ENCODE results near the gene USH2A.

Gene USH2A

DNA sequence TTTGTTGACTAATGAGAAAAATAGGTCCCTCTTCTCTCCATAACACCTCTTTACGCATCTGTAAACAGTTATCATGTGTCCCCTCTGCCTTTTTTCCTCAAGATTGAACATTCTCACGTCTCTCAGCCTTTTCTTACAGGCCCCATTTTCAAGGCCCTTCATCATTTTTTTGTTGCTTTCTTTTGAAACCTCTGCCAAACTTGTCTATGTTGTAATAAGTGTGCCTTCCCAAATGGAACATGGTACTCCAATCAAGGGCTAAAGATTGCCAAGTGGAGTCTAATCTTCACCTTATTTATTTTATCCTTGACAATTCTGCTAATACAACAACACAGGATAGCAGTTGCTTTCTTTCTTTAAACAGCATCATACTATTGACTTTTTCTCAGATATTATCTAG is 280.3 kb downstream of the USH2A start:
- no peak for DNase-seq (ENCODE audit: low read depth in 2 of 2)

DNA sequence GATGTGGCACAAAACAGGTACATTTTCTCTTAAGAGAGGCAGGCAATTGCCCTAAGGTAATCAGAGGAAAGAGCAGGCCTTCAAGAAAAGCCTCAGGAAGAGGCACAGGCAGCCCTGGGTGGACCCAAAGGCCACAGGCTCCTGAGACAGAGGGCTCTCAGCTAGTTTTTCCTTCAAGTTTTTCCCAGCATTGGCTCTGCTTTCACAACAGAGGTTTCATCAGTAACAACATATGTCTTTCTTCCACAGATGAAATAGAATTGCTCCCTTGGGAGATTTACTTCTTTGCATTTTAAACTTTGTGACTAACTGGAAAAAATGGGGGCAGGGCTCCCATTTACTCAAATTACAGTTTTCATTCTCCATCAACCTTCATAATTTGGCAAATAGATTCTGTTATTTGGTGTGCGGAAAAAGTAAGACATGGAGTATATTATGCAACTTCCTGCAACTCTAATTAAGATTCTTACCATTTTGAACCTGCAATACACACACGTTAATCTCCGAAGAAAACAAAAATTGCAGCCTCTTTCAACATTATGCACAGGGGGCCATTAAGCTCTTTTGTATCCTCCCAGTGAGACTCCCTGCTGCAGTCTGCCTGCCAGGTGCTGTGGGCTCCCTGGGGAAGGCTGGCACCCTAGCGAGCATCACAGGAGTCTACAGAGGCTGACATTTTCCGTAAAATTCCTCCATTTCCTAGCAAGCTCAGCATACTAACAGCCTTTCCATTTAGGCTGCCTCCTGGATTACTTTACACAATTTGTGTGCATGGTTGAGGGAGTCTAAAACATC is 282.3 kb downstream of the USH2A start:
- peak; percentile 80 to 84 for DNase-seq (ENCODE audit: low read depth in 2 of 2)

DNA sequence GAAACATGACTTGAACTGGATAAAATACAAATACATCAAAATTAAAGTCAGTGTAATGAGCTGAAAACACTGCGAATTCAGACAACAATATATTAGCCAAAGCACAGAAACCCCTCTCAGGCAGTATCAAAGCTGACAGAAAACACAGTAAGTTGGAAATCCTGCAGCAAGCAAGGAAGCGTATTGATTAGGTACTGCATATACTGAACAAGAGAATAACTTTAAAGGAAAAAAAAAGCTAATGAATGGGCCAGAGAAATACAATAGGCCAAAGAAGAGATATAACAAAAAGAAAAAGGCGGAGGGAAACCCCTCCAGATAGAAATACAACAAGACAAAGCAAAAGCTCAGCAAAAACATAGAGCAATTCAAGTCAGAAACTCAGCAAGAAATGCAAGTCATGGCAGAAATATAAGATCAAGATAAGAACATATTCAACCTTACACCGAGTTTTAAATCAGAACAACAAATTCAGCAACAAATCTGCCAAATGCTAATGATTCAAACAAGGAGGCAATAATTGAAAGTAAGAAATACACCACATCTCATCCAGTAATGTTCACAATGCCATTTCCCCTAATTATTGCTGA is 299.0 kb downstream of the USH2A start:
- no peak for DNase-seq (ENCODE audit: low read depth in 2 of 2)

DNA sequence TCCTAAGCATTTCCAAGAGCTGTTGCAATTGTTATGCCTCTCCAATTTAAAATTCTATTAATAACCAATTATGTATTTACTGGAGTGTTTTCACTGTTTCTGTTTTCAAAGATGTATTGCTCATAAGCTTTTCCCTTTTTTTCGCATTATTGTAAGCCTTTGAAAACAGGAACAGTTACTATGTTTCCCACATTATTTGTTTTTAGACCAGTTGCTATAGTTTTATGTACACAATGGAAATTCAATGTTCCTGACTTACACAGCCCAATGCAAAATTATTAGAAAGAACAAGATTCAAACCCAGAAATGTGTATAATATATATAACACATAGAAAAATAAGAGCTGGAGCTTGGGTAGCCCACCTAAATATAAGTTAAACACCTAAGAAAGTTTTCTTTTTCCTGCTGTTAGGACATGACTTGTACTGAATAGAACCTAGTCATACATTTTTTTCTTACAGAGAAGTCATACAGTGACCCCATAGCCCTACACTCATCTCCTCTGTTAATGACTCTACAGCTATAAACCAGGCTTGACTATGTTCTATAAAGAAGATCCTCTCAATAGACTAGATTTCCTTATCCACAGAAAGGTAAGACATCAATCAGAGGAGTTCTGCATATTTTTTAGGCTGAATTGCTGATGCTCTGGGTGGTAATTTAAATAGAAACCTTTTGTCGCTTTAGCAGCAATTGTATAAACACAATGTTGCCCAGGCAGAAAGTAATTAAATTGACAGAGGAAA is 299.6 kb downstream of the USH2A start:
- DNase-seq (ENCODE audit: low read depth in 2 of 2): no peak

DNA sequence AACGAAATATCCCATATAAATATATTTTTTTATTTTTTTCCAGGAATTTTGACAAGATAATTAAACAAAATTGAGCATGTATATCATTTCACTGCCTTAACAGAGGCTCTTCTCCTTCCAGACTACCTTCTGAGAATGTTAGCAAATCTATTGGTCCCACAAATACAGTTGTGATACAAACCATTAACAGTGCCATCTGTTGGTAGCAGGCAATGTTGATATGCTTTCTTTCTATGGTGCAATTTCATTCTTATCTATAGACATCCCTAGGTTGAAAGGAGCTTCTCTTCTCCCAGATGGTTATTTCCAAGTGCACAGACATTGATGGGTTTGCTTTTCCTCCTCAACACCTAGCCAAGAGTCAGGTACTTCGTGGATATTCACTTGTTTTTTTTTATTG is 303.6 kb downstream of the USH2A start:
- no peak for DNase-seq (ENCODE audit: low read depth in 2 of 2)

DNA sequence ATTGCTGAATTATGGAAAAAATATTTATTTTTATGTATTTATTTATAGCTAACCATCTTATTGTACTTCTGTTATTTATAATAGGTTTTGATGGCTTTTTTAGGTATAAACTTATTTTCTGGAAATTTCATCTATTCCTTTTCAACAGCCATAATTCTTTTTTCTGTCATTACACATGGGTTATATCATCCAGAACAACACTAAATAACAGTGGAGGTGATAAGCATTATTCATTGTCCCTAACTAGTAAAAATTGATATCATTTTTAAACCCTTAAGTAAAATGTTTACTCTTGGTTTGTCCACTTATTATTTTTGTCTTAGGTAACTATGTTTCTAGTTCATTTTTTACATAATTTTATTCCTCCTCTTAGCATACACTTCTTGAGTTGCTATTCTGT is 309.1 kb downstream of the USH2A start:
- no peak for DNase-seq (ENCODE audit: low read depth in 2 of 2)

DNA sequence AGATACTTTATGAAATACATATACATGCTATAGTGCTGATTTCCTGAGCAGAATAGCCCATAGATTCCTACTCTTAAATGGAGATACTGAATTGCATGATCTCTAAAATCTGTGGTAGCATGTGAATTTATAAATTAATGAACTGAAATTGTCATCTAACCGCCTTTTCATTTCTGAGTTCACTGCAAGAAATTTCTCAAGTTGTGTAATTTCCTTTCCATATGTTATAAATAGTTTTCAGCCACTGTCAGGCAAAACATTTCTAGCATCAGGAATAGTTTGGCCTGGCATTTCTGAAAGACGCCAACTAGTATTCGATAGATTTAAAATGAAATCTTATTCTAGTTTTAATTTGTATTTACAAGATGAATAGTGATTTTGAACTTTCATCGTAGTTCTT is 310.1 kb downstream of the USH2A start:
- DNase-seq (ENCODE audit: low read depth in 2 of 2): peak; percentile 40 to 41

DNA sequence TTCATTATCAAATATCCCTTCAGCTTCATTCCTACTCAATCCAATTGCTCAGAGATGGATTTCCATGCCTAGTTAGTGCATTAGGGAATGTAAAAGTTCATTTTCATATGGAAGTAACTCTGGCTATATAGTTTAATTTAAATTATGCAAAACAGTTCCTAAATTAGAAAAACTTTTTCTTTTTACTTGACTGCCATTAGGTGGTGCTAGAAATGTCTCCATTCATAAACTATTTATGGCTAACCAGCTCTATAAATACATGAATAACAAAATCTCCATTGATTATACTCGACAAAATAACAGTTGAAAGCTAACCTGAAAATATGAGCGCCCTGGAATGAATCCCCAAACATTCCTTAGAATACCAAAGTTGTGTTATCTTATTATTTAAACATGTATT is 311.4 kb downstream of the USH2A start:
- DNase-seq (ENCODE audit: low read depth in 2 of 2): no peak

DNA sequence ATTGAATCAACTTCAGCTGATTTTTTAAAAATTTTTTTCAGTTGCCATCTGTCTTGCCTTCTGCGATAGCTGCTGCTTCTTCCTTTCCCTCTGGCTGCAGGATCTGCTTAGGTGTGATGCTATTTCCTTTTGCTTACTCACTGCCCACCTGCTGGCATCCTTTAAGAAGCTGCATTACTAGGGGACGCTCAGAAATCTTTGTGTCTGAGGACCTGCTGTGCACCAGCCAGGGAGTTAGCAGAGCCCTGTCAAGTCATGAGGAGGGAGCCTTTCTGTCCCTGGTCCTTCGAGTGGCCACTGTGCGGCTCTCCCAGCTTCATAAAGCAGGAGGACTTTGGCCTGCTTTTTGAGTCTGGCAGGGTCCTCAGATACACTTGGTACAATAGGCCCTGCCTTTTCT is 327.8 kb downstream of the USH2A start:
- DNase-seq (ENCODE audit: low read depth in 2 of 2): no peak

DNA sequence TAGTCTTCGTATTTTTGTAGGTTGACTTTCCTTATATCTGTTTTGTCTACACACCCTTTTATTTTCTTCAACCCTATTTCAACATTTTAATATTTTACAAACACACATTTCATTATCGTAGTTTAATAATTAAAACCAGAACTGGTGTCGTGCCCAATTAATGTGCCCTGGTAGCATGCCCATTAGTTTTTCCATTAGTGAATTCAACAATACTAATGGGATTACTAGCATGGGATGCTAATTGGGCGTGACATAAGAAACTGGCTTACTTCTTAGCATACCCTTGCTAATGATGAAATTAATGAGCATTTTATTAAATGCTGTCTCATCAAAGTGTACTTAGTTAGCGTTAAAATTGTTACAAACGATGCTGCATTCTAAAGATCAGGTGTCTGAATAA is 332.7 kb downstream of the USH2A start:
- DNase-seq (ENCODE audit: low read depth in 2 of 2): no peak

DNA sequence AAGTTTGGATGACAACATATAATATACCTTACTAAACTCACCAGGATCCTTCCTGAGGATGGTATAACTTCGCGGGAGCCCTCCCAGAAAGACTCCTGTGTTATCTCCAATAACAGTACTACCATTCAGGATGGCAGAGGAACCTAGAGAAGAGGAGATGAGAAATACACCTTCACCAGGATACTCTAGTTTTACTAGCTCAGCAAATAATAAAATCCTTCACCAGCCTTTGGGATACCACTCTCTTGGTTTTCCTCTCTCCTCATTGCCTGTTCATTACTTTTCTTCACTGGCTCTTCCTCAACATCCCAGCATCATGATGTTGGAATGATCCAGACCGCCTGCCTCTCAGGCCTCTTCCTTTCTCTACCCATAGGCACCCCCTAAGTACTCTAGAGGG is 336.6 kb downstream of the USH2A start:
- no peak for DNase-seq (ENCODE audit: low read depth in 2 of 2)

DNA sequence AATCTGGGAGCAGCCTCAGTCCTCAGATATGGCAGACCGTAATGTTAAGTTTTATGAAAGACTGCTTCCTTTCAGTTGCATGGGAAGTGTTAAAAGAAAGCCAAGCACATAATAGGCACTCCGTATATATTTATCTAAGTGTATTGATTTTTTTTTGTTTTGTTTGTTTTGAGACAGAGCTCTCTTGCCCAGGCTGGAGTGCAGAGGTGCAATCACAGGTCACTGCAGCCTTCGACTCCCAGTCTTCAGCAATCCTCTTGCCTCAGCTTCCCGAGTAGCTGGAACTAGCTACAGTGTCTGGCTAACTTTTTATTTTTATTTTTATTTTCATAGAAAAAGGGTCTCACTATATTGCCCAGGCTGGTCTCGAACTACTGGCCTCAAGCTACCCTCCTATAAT is 341.8 kb downstream of the USH2A start:
- no peak for DNase-seq (ENCODE audit: low read depth in 2 of 2)

DNA sequence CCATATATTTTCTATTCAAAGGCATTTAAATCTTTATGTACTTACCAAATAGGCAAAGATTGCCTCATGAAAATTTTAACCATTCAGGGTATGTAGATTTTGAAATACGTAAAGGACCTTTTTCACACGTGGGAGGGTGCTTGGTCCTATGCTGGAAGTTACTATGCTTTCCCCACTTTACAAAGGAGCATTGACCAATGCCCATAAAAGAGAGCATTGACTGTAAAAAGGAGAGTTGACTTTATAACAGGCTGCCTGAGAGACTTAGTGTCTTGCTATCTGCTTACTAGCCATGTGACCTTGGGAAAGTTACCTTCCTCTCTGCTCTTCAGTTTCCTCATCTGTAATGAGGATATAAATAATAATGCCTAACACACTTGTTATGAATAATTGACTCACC is 346.5 kb downstream of the USH2A start:
- DNase-seq (ENCODE audit: low read depth in 2 of 2): no peak

DNA sequence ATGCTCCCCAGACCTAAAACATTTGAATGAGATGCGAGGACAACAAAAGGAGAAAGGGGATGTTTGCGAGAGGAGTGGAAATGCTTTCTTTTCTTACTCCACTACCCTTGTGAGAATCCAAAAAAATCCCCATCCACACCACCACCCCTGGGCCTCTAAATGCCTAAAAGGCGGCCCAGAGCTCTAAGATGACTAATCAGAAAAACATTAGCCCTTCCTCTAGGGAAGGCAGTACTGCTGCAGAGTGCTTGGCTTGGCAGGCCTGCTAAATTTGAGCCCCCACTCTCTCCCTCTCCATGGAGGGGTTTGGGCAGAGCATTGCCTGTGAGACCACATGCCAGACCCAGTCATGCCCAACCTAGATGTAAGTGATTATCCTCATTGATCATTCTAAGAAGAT is 347.9 kb downstream of the USH2A start:
- DNase-seq (ENCODE audit: low read depth in 2 of 2): peak; percentile 20 to 27

DNA sequence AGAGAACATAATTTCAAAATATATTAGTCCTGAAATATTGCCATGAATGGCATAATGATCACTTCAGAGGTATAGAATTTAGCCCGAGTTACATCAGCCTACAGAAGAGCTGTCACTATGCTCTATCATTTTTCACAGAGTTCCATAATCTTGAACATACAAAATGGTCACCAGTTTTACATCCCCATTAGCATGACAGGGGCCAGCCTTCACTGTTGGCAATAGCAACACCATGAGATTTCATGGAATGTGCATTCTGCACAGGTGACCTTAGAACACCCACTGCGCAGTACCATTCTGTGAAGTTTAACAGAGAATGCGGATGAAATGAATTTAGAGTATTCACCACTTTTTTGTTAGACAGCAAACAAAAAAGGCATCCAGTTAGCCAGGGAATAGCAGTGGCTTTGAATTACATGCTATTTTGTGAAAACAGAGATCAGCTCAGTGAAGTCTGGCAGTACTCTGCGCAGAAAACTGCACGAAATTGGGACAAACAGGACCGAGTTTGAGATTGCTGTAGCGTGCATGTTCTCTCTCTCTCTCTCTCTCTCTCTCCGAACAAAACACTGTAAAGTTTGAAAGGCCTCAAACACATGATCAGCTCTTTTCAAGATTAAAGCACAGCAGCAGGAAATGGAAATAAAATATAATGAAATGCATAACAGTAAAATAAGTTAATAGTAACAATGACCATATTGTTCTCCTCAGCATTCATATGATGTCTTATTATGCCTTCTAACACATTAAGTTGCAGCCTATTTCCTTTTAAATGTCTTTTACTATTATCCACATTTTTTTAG is 349.3 kb downstream of the USH2A start:
- DNase-seq (ENCODE audit: low read depth in 2 of 2): no peak

DNA sequence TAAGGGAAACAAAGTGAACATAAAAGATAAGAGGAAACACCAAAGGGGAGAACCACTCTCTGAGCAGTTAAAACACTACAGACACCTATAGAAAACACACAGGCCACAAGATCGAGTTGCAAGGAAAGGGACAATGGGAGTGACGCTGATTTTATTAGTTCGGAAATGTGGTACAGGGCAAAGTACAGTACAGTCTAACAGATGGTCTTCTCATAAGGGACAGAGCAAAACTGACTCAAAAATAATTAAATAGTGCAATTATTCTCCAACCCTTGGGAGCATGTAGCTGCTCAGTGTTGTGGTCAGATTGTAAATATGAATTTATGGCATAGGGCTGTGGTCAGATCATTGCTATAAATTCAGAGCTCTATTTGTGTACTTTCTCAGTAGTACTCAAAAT is 352.0 kb downstream of the USH2A start:
- DNase-seq (ENCODE audit: low read depth in 2 of 2): peak in 1 of 2 experiments; percentile 4

DNA sequence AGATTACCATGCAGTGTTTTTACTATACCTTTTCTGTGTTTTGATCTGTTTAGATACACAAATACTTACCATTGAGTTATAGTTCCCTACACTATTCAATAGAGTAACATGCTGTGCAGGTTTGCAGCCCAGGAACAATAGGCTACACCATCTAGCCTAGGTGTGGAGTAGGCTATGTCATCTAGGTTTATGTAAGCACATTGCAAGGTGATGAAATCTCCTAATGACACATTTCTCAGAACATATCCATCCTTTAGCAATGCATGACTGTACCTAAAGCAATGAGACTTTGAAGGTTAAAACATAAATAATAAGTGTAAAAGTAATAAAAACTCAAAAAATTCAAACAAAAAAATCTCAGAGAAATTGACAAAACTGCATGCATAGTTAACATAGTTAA is 358.6 kb downstream of the USH2A start:
- DNase-seq (ENCODE audit: low read depth in 2 of 2): no peak

DNA sequence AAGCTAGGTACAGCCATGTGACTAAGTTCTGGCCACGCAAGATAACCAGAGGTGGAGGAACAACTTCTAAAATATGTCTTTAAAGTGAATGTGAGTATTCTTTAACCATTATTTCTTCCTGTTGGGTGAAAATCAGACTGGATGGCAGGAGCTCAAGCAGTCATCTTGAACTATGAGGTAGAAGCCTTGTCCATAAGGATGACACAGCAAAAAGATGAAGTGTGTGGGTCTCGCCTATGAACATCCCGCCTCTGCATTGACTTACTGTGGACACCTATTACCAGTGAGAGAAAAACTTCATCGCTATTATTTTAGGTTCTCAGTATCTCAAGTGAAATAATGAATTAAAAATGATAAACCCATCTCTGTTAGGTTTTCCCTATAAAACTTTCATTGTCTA is 365.3 kb downstream of the USH2A start:
- DNase-seq (ENCODE audit: low read depth in 2 of 2): no peak

DNA sequence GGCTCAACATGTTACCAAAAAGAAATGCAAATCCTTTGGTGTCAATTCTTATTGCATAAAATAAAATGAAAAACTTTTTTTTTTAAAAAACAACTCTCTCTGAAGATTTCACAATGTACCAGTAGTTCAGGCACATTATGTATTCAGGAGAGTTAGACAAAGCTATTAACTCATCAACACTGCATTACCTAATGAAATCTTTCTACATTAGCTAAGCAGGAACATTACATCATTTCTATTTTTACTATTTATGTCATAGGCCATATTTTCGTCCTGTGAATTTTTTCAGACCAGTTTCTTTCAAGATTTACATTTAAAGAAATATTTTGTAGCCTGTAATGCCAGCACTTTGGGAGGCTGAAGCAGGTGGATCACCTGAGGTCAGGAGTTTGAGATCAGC is 366.2 kb downstream of the USH2A start:
- DNase-seq (ENCODE audit: low read depth in 2 of 2): no peak

DNA sequence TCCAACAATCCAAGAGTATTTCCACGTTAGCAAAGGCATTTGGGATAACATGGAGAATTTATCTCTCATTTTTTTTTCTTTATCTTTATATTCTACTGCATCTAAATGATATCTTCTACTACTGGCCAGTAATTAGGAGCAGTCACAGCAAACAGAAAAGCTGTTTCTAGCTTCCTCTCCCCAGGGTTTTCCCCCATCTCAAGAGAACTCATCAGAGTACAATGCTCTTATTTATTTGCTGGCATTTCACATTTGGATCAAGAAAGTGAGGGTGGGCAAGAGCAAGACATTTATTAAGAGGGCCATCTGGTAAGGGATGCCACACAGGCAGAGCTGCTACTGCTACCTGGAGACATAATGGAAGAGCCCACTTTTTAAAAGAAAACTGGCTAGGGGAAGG is 368.2 kb downstream of the USH2A start:
- DNase-seq (ENCODE audit: low read depth in 2 of 2): no peak

DNA sequence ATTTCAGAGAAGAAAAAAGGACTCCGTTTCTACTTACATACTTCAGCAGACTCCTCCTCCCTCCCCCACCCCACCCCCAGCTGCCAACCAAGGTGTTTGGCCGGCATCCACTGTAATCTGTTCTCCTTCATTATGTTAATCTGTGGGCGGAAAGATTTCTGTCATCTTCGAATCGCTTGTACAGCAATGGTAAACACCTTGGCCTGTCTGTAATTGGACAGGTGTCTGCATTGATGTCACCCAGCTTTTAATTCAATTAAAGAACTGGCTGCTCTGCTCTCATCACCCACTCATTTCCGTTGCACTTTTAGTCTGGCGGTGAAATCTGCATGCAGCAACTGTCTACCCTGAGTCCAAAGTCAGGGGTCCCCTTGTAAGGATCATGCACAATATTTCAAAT is 368.6 kb downstream of the USH2A start:
- DNase-seq (ENCODE audit: low read depth in 2 of 2): no peak

DNA sequence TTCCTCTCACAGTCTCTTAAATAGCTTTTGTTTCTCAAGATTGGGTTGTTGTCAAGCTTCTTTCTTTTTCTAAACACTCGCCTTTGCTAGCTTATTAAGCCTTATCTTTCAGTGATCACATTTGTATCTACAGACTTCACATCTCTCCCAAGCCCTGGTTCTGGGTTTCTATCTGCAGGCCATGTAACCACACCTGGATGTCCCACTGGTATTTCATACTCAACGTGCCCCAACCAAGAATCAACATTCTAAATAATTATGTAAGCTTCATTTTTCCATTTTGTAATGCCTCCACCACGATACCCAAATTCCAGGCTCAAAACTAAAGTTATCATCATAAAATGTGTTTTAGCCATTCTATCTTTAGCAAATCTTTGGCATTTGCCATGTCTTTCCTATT is 372.2 kb downstream of the USH2A start:
- DNase-seq (ENCODE audit: low read depth in 2 of 2): no peak

All from fibroblast of skin of left quadriceps (primary cell).